ENCODE results near the gene DCXR. TPM values are rescaled to one million over a fixed set of nuclear protein-coding genes. Genes with fewer than 3 reads are reported as not detected.

Gene DCXR
- polyA plus RNA-seq, 1 experiment = 66.0 TPM

- ChIA-PET CTCF (interaction anchor here (1.0 to 1.6 kb wide), 2 partner anchors 9 to 51 kb away, joined by 4 to 8 read pairs; no protein-coding TSS in a partner anchor), POLR2A (no interaction called here)
- Histone ChIP-seq H3K4me3 (ENCODE audit: low read depth, low read length) (no peak overlapping the region), H3K36me3 (ENCODE audit: control insufficient read depth, insufficient read depth, low read length) (peaks cover 6% of the 10 kb centered on the region), H3K27me3 (ENCODE audit: control insufficient read depth, insufficient read depth, low read length) (no peaks in the 10 kb centered on the region)
- DNase-seq (ENCODE audit: low read depth) = no peak
- TF ChIP-seq CTCF (IDR thresholded peaks at IDR 0.05; ENCODE audit: insufficient read depth, low read depth, low read length) = no peak
Measured at GRCh38 chr17:82010575-82011525, 26.6 kb downstream of the DCXR start.

- TF ChIP-seq CTCF (IDR thresholded peaks at IDR 0.05; ENCODE audit: insufficient read depth, low read depth, low read length) = no peak
- POLR2A ChIA-PET = no interaction called here
- Histone ChIP-seq H3K36me3 (ENCODE audit: control insufficient read depth, insufficient read depth, low read length) (peaks cover 2% of the 10 kb centered on the region), H3K4me3 (ENCODE audit: low read depth, low read length) (no peak overlapping the region), H3K27me3 (ENCODE audit: control insufficient read depth, insufficient read depth, low read length) (no peaks in the 10 kb centered on the region)
- CTCF ChIA-PET = interaction anchor here (2.1 kb wide), 1 partner anchor 49 kb away, joined by 12 read pairs; the partner anchor contains the start of gene NOTUM
- DNase-seq (ENCODE audit: low read depth) = no peak
Measured at GRCh38 chr17:82009413-82009812, 28.1 kb downstream of the DCXR start.

GRCh38 chr17:82008941-82009405 lies 28.5 kb downstream of the DCXR start:
- CTCF ChIA-PET = interaction anchor here (1.4 to 2.1 kb wide), 2 partner anchors 11 to 49 kb away, joined by 4 to 12 read pairs; partner anchors contain the start of gene NOTUM
- no peak overlapping the region for H3K4me3 ChIP-seq (ENCODE audit: low read depth, low read length)
- POLR2A ChIA-PET = interaction anchor here (0.5 kb wide), 1 partner anchor 14 kb away, joined by 4 read pairs; the partner anchor contains the start of genes CENPX and LRRC45
- no peak for TF ChIP-seq CTCF (IDR thresholded peaks at IDR 0.05; ENCODE audit: insufficient read depth, low read depth, low read length)
- no peak for DNase-seq (ENCODE audit: low read depth)
- H3K27me3 ChIP-seq (ENCODE audit: control insufficient read depth, insufficient read depth, low read length) = no peaks in the 10 kb centered on the region
- H3K36me3 ChIP-seq (ENCODE audit: control insufficient read depth, insufficient read depth, low read length) = peaks cover 2% of the 10 kb centered on the region

- no peak overlapping the region for H3K4me3 ChIP-seq (ENCODE audit: low read depth, low read length)
- H3K36me3 ChIP-seq (ENCODE audit: control insufficient read depth, insufficient read depth, low read length) = peaks cover 2% of the 10 kb centered on the region; the same call in 1 of the 2 replicates
- H3K27me3 ChIP-seq (ENCODE audit: control insufficient read depth, insufficient read depth, low read length) = no peaks in the 10 kb centered on the region
- no peak for TF ChIP-seq CTCF (IDR thresholded peaks at IDR 0.05; ENCODE audit: insufficient read depth, low read depth, low read length)
- CTCF ChIA-PET = interaction anchor here (0.5 to 2.1 kb wide), 3 partner anchors 12 to 48 kb away, joined by 3 to 12 read pairs (median 4); partner anchors contain the start of gene NOTUM
- no peak for DNase-seq (ENCODE audit: low read depth)
- POLR2A ChIA-PET = interaction anchor here (0.5 kb wide), 1 partner anchor 15 kb away, joined by 4 read pairs; the partner anchor contains the start of genes CENPX and LRRC45
Measured at GRCh38 chr17:82008258-82008940, 29.1 kb downstream of the DCXR start.

Data from BJ (cell line).